GM23248 (cell line): Measurements from ENCODE around the gene ZSCAN5C. TPM values are rescaled to one million over a fixed set of nuclear protein-coding genes. Genes with fewer than 3 reads are reported as not detected.
"Not testable (repeated sequence)": the region's sequence is repeated elsewhere in the genome, so short reads cannot be mapped to it uniquely, and the experiment has no call there.

Source experiments
- DNase-seq: peaks from one replicate; pipeline ENCODE4 v3.0.0-alpha.2; 2015
- H2AFZ ChIP-seq: fragments of 200-600 bp; sonication (generic); 2 replicates; pipeline ENCODE4 v1.6.1; 2016; ENCODE audit warnings: antibody characterized with exemption
- H3F3A ChIP-seq: fragments of 200-600 bp; sonication (generic); 2 replicates; pipeline ENCODE4 v1.6.1; 2016; ENCODE audit warnings: mild to moderate bottlenecking, antibody characterized with exemption, mixed run types; ENCODE audit not compliant: insufficient read depth
- H3K27ac ChIP-seq: fragments of 200-600 bp; sonication (generic); 2 replicates; pipeline ENCODE4 v1.5.1; 2016; ENCODE audit warnings: mild to moderate bottlenecking
- H3K27me3 ChIP-seq: fragments of 200-600 bp; sonication (generic); replicated peaks from 2 replicates; pipeline ENCODE4 v1.6.1; 2016; ENCODE audit warnings: mild to moderate bottlenecking; ENCODE audit not compliant: insufficient read depth
- H3K36me3 ChIP-seq: fragments of 200-600 bp; sonication (generic); 2 replicates; pipeline ENCODE4 v1.6.1; 2016; ENCODE audit warnings: low read depth, mild to moderate bottlenecking
- H3K4me1 ChIP-seq: fragments of 200-600 bp; sonication (generic); 2 replicates; pipeline ENCODE4 v1.6.1; 2016; ENCODE audit warnings: mild to moderate bottlenecking; ENCODE audit not compliant: insufficient read depth
- H3K4me2 ChIP-seq: fragments of 200-600 bp; sonication (generic); one replicate; pipeline ENCODE4 v1.6.1; 2016; ENCODE audit warnings: mild to moderate bottlenecking; ENCODE audit not compliant: unreplicated experiment
- H3K4me3 ChIP-seq: fragments of 200-600 bp; sonication (generic); 2 replicates; pipeline ENCODE4 v1.5.1; 2016; ENCODE audit warnings: mild to moderate bottlenecking
- H3K79me2 ChIP-seq: fragments of 200-600 bp; sonication (generic); 2 replicates; pipeline ENCODE4 v1.6.1; 2016; ENCODE audit warnings: mild to moderate bottlenecking; ENCODE audit not compliant: insufficient read depth
- H3K9ac ChIP-seq: fragments of 200-600 bp; sonication (generic); 2 replicates; pipeline ENCODE4 v1.6.1; 2016; ENCODE audit warnings: mild to moderate bottlenecking
- H3K9me2 ChIP-seq: fragments of 200-600 bp; sonication (generic); 2 replicates; pipeline ENCODE4 v1.6.1; 2016; ENCODE audit warnings: mixed run types, mild to moderate bottlenecking, moderate library complexity; ENCODE audit not compliant: insufficient read depth
- H3K9me3 ChIP-seq: fragments of 200-600 bp; sonication (generic); one replicate; pipeline ENCODE4 v1.6.1; 2017; ENCODE audit warnings: low read depth
- H4K20me1 ChIP-seq: fragments of 200-600 bp; sonication (generic); 2 replicates; pipeline ENCODE4 v1.6.0; 2016; ENCODE audit not compliant: insufficient read depth
- EZH2 ChIP-seq: fragments of 200-600 bp; sonication (generic); IDR thresholded peaks from 2 replicates; pipeline ENCODE4 v1.6.1; 2018; ENCODE audit warnings: antibody characterized with exemption, mild to moderate bottlenecking; ENCODE audit not compliant: insufficient read depth, poor library complexity, severe bottlenecking
- EZH2phosphoT487 ChIP-seq: fragments of 200-600 bp; sonication (generic); IDR thresholded peaks from 2 replicates; pipeline ENCODE4 v1.6.1; 2018; ENCODE audit warnings: antibody characterized with exemption, moderate library complexity, mild to moderate bottlenecking, low read depth; ENCODE audit not compliant: insufficient read depth
- WGBS, 2 experiments: methylation state at CpG; one replicate each; pipeline ENCODE4 v1.1.6; 2015 to 2017; ENCODE audit warnings: low lambda C conversion rate in 2 of 2, low coverage in 1 of 2; ENCODE audit errors: missing lambda C conversion rate in 2 of 2; 5-methylcytosine and 5-hydroxymethylcytosine counted together
- in situ Hi-C: fragments of 300-500 bp; cut with MboI; formaldehyde crosslinking; loops from 2 replicates; pipeline ENCODE4 v1.15.0; 2020
- polyA plus RNA-seq: library from polyadenylated mRNA; unstranded; fragments of >200 nt; fragmentation: Nextera tagmentation; extraction: Ambion mirVana; gene quantifications from 2 replicates; pipeline ENCODE4 v1.2.1, GENCODE V29; 2016
- total RNA-seq: library from RNA; depleted of rRNA; stranded (reverse); fragments of >200 nt; shearing (Covaris generic); gene quantifications from 2 replicates; pipeline ENCODE4 v1.2.3, GENCODE V29; 2014

ZSCAN5C gene
- total and polyA plus RNA-seq, 2 experiments from 2014 or later = not detected

DNA sequence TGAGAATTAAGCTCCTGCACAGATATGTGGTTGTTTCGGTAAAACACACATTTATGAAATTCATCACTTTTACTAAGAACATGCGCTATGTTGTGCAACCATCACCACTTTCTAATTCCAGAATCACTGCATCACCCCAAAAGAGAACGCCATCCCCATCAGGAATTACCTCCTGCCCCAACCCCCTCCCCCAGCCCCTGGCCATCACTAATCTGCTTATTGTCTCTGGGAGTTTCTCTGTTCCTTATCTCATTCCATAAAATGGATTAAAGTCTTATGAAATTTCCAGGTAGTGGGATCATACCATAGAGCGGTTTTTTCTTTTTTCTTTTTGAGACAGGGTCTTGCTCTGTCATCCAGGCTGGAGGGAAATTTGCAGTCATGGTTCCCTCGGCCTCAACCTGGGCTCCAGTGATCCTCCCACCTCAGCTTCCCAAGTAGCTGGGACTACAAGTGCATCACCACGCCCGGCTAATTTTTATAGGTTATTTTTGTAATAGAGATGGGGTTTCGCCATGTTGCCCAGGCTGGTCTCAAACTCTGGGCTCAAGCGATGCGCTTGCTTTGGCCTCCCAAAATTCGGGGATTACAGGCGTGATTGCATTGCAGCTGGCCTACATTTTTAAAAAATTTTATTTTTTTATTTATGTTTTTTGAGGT lies 8.0 kb upstream of the ZSCAN5C start:
- H2AFZ ChIP-seq = no peak overlapping the region
- 39 to 45% methylated on average over 12 of the region's 12 CpGs for WGBS, 2 experiments
- no peaks in the 10 kb centered on the region for H3K9me3 ChIP-seq
- H3K27me3 ChIP-seq = 0 out of 2 replicates have a peak, but pooled peaks cover 4% of the 10 kb centered on the region
- H3K4me2 ChIP-seq = no peak overlapping the region
- H3K79me2 ChIP-seq = no peaks in the 10 kb centered on the region
- TF ChIP-seq EZH2 = no peak
- no peak for TF ChIP-seq EZH2phosphoT487
- H3K4me3 ChIP-seq = no peak overlapping the region
- H3K27ac ChIP-seq = no peak overlapping the region
- in situ Hi-C loops = no loop called here
- H3F3A ChIP-seq = no peaks in the 10 kb centered on the region
- H4K20me1 ChIP-seq = no peaks in the 10 kb centered on the region
- H3K36me3 ChIP-seq = no peaks in the 10 kb centered on the region
- no peaks in the 10 kb centered on the region for H3K4me1 ChIP-seq
- no peak for DNase-seq
- no peak overlapping the region for H3K9ac ChIP-seq
- no peaks in the 10 kb centered on the region for H3K9me2 ChIP-seq

DNA sequence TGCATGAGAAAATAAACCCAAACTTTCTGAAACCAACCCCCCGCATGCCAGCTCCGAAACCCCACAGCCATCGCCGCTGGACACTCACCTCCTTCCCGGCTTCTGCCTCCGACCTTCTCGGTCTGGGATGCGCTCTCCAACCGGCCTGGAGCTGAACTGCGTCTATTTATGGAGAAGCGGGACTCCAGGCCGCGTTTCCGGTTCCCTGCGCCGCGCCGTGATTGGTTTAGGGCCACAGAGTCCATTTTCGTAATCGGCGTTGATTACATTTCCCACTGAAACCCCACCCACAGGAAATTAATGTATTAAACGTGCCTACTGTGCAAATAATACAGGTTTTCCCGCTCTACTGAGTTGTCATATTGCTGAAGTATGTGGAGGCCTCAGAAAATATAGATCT lies 4.4 kb upstream of the ZSCAN5C start, which contains the start of gene ZSCAN5B:
TSS of gene ZSCAN5B (minus strand) at position 138 of the 400 bp plus-strand sequence. CDS start 4,731 bp downstream, outside the sequence.
- H3F3A ChIP-seq, H2AFZ ChIP-seq, H3K4me3 ChIP-seq, H3K27ac ChIP-seq, in situ Hi-C loops, DNase-seq, H3K79me2 ChIP-seq, H3K36me3 ChIP-seq, H3K9me2 ChIP-seq, H3K4me2 ChIP-seq, H3K9me3 ChIP-seq, H3K27me3 ChIP-seq, H3K9ac ChIP-seq, H3K4me1 ChIP-seq, H4K20me1 ChIP-seq: not testable (repeated sequence)
- WGBS, 2 experiments = 68 to 69% methylated on average over 23 of the region's 23 CpGs

DNA sequence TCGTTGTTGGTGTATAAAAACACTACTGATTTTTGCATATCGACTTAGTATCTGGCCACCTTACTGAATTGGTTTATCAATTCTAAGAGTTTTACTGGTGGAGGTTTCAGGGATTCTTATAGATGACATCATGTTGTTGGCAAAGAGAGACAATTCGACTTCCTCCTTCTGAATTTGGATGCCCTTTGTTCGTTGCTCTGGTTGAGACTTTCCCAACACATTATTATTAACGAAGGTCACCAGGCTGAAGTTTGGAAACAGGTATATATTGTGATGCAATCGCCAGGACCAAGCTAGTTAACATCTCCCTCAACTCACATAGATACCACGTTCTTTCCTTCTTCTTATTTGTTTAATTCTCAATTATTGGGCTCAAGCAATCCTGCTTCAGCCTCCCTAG lies 2.4 kb upstream of the ZSCAN5C start:
- in situ Hi-C loops = no loop called here
- no peak for DNase-seq
- TF ChIP-seq EZH2 (no peak), EZH2phosphoT487 (no peak)
- Histone ChIP-seq H3K9ac (no peak overlapping the region), H3F3A (no peaks in the 10 kb centered on the region), H3K9me2 (no peaks in the 10 kb centered on the region), H4K20me1 (no peaks in the 10 kb centered on the region), H3K27ac (no peak overlapping the region), H3K27me3 (no peaks in the 10 kb centered on the region), H3K9me3 (no peaks in the 10 kb centered on the region), H3K79me2 (no peaks in the 10 kb centered on the region), H3K4me1 (no peaks in the 10 kb centered on the region), H2AFZ (no peak overlapping the region), H3K4me2 (no peak overlapping the region), H3K36me3 (no peaks in the 10 kb centered on the region), H3K4me3 (no peak overlapping the region)
- WGBS, 2 experiments = 7 to 10% methylated on average over 7 of the region's 7 CpGs

DNA sequence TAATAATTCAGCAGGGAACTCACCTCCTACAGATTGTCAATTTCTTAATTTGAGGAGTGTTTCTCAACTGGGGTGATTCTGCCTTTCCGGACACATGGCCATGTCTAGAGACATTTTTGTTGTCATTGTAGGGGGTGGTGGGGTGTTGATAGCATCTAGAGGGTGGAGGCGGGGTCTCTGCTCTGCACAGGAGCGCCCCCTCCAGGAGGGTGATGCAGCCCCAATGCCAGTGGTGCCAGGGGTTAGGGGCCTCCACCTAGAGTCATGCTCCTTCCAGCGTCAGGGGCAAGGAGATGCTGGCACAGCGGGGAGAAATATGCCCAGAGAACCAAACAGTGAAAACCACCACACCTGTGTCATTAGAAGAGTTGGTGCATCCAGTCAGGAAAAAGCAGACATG lies 5.5 kb downstream of the ZSCAN5C start:
- WGBS, 2 experiments = 30 to 49% methylated on average over 4 to 5 of the region's 5 CpGs
- H3K36me3 ChIP-seq, in situ Hi-C loops: not testable (repeated sequence)

DNA sequence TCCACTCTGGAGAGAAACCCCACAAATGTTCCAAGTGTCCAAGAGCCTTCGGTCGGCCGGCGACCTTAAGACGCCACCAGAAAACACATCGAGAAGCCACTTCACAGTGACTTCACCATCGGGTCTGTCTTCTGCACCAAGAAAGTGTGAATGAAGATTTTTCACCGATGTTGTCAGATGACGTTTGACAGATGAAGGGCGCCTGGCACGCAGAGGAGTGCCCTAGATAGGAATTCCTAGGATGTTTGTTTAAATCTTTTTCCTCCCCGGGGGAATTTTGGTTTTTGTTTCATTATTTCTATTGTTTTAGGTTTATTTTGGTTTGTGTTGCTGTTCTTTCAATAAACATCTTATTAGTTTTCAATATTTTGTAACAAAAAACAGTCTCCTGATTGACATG lies 7.0 kb downstream of the ZSCAN5C start:
- no peak for TF ChIP-seq EZH2phosphoT487
- TF ChIP-seq EZH2 = no peak
- Histone ChIP-seq H3K9me2 (no peaks in the 10 kb centered on the region), H3K27me3 (no peaks in the 10 kb centered on the region), H3F3A (no peaks in the 10 kb centered on the region), H3K4me2 (no peak overlapping the region), H4K20me1 (no peaks in the 10 kb centered on the region), H3K79me2 (no peaks in the 10 kb centered on the region), H3K36me3 (no peaks in the 10 kb centered on the region), H3K4me3 (no peak overlapping the region), H2AFZ (no peak overlapping the region), H3K9me3 (no peaks in the 10 kb centered on the region), H3K27ac (no peak overlapping the region), H3K4me1 (no peaks in the 10 kb centered on the region), H3K9ac (no peak overlapping the region)
- no peak for DNase-seq
- 60 to 66% methylated on average over 12 of the region's 12 CpGs for WGBS, 2 experiments
- in situ Hi-C loops = no loop called here

More for the DNA sequence above, 5.5 kb downstream of the ZSCAN5C start:
- not testable (repeated sequence) for H3K27ac ChIP-seq, H3K27me3 ChIP-seq, H4K20me1 ChIP-seq, H3K9me2 ChIP-seq, H3K4me2 ChIP-seq, H3K4me3 ChIP-seq, H3K9ac ChIP-seq, H3K4me1 ChIP-seq, H3K79me2 ChIP-seq, H3K9me3 ChIP-seq, H2AFZ ChIP-seq, H3F3A ChIP-seq, DNase-seq

DNA sequence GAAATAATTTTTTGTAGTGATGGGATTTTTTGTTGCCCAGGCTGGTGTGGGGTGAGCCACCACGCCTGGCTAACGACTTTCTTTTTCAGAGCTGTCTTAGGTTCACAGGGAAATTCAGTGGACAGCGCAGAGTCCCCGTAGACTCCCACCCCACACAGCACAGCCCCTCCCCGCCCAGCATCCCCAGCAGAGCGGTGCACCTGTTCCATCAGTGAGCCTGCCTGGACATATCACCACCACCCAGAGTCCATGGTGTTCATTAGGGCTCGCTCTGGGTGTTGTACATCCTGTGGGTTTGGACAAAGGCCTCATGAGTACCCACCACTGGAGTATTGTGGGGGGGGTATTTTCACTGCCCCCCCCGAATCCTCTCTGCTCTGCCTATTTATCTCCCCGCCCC lies 8.0 kb downstream of the ZSCAN5C start:
- H3K9me2 ChIP-seq, H3K36me3 ChIP-seq, H3K4me2 ChIP-seq, H3K27me3 ChIP-seq, H3K9me3 ChIP-seq, H3K27ac ChIP-seq, DNase-seq, H3F3A ChIP-seq, in situ Hi-C loops, H2AFZ ChIP-seq, H4K20me1 ChIP-seq, H3K79me2 ChIP-seq, H3K4me1 ChIP-seq, H3K9ac ChIP-seq, H3K4me3 ChIP-seq: not testable (repeated sequence)
- 59 to 63% methylated on average over 8 to 9 of the region's 9 CpGs for WGBS, 2 experiments
